Measurements from ENCODE around the gene SHOC2. TPM values are rescaled to one million over a fixed set of nuclear protein-coding genes. Genes with fewer than 3 reads are reported as not detected.

The SHOC2 gene
- total RNA-seq, 4 donors from 2014 or later: 49.2 to 50.9 (median 50.5) TPM

- Histone ChIP-seq H3K9me3 (no peaks in the 10 kb centered on the region), H3K27ac (no peak overlapping the region), H3K4me3 (no peak overlapping the region), H3K4me1 (peaks cover 0 to 29% (median 3%) of the 10 kb centered on the region in 4 donors), H3K36me3 (peaks cover 2 to 60% (median 4%) of the 10 kb centered on the region in 3 donors), H3K27me3 (no peaks in the 10 kb centered on the region)
- TF ChIP-seq EP300 (IDR thresholded peaks at IDR 0.05) (no peak), CTCF (IDR thresholded peaks at IDR 0.05) (no peak), POLR2A (IDR thresholded peaks at IDR 0.05) (no peak)
- no peak for DNase-seq (ENCODE audit: low spot score in 2 of 2)
- WGBS, 2 donors: 77 to 78% methylated on average over 3 of the region's 3 CpGs
These were observed 26.7 kb upstream of the SHOC2 start for GRCh38 chr10:110892602-110893288.

DNA sequence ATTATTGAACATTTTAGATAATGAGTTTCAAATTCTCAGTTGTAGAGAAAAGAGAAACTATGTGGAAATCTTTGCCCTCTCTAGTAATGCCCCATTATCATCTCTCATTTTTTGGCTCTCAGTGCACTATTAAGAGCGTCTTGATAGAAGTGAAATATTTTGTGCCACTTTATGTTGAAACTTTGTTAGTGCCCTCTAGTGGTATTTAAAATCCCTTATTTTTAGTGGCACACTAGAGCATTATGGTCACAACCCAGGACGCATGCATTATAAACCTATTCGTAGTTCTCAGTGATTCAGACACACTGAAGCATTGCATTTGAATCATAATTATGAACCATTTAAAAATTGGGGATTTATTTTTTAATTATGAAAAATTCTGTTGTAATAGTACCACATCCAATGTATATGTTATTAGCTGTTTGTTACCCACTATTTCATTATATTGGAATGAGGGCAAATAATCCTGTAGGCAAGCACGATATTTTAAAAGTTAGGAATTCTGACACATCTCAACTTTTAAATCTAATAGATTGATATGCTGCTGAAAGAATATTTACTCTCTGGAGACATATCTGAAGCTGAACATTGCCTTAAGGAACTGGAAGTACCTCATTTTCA is 25.7 kb upstream of the SHOC2 start:
- TF ChIP-seq POLR2A (IDR thresholded peaks at IDR 0.05): no peak
- TF ChIP-seq CTCF (IDR thresholded peaks at IDR 0.05): peak; percentile 52 to 74 (median 64)
- Histone ChIP-seq H3K4me1 (peaks cover 0 to 29% (median 3%) of the 10 kb centered on the region in 4 donors), H3K4me3 (no peak overlapping the region), H3K9me3 (no peaks in the 10 kb centered on the region), H3K27ac (no peak overlapping the region), H3K36me3 (peaks cover 2 to 58% (median 4%) of the 10 kb centered on the region in 3 donors), H3K27me3 (no peaks in the 10 kb centered on the region)
- no peak for DNase-seq (ENCODE audit: low spot score in 2 of 2)
- 26 to 27% methylated on average over 4 of the region's 4 CpGs for WGBS, 2 donors

DNA sequence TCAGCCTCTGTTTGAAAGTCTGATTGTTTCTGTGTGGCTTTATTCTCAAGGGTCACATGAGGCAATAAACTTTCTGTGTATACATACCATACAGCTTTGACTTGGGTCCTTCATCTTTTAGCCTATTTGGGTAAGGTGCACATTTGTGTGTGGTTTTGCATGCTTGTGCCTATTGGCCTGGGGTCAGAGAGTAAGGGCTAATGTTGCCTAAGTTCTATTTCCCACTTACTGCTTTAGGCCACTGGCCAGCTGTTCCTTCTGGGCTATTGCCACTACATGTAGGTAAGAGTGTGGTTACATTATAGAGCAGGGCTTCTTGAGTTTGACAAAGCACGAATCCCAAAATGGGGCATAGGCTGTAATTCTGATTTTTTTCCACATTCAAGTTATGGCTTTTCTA is 22.2 kb upstream of the SHOC2 start:
- peaks cover 0 to 24% (median 3%) of the 10 kb centered on the region in 4 donors for H3K4me1 ChIP-seq
- H3K27me3 ChIP-seq: no peaks in the 10 kb centered on the region
- H3K36me3 ChIP-seq: peaks cover 2 to 53% (median 4%) of the 10 kb centered on the region in 3 donors
- 87 to 90% methylated on average over 1 of the region's 1 CpG for WGBS, 2 donors
- no peak overlapping the region for H3K27ac ChIP-seq
- no peak for TF ChIP-seq EP300 (IDR thresholded peaks at IDR 0.05)
- TF ChIP-seq POLR2A (IDR thresholded peaks at IDR 0.05): no peak
- no peak for TF ChIP-seq CTCF (IDR thresholded peaks at IDR 0.05)
- DNase-seq (ENCODE audit: low spot score in 2 of 2): no peak
- H3K9me3 ChIP-seq: no peaks in the 10 kb centered on the region
- H3K4me3 ChIP-seq: no peak overlapping the region

GRCh38 chr10:110898391-110898790 is 21.0 kb upstream of the SHOC2 start:
- no peak overlapping the region for H3K4me3 ChIP-seq
- H3K27ac ChIP-seq: no peak overlapping the region
- DNase-seq (ENCODE audit: low spot score in 2 of 2): no peak
- TF ChIP-seq POLR2A (IDR thresholded peaks at IDR 0.05): no peak
- no peak for TF ChIP-seq CTCF (IDR thresholded peaks at IDR 0.05)
- no peak for TF ChIP-seq EP300 (IDR thresholded peaks at IDR 0.05)
- peaks cover 0 to 18% (median 3%) of the 10 kb centered on the region in 4 donors for H3K4me1 ChIP-seq
- no peaks in the 10 kb centered on the region for H3K9me3 ChIP-seq
- peaks cover 2 to 48% (median 4%) of the 10 kb centered on the region in 3 donors for H3K36me3 ChIP-seq
- no peaks in the 10 kb centered on the region for H3K27me3 ChIP-seq

- Histone ChIP-seq H3K9me3 (no peaks in the 10 kb centered on the region), H3K4me1 (peaks cover 0 to 13% (median 3%) of the 10 kb centered on the region in 4 donors), H3K27ac (no peak overlapping the region), H3K27me3 (no peaks in the 10 kb centered on the region), H3K4me3 (no peak overlapping the region), H3K36me3 (peaks cover 2 to 44% (median 4%) of the 10 kb centered on the region in 3 donors)
- WGBS, 2 donors: 97 to 98% methylated on average over 2 of the region's 2 CpGs
- no peak for TF ChIP-seq EP300 (IDR thresholded peaks at IDR 0.05)
- TF ChIP-seq CTCF (IDR thresholded peaks at IDR 0.05): no peak
- TF ChIP-seq POLR2A (IDR thresholded peaks at IDR 0.05): no peak
- no peak for DNase-seq (ENCODE audit: low spot score in 2 of 2)
These were observed 18.4 kb upstream of the SHOC2 start for GRCh38 chr10:110900983-110901382.
